Brain microvascular endothelial cell (primary cell): ENCODE results near the gene DIP2B.
"Not testable (repeated sequence)": the region's sequence is repeated elsewhere in the genome, so short reads cannot be mapped to it uniquely, and the experiment has no call there.

Experiments used
- DNase-seq: peaks from one replicate; pipeline ENCODE4 v3.0.0-alpha.2; 2020
- H3K27ac ChIP-seq: fragments of 250-450 bp; sonication (Bioruptor Pico); 2 replicates; pipeline ENCODE4 v1.5.1; 2020; ENCODE audit warnings: mild to moderate bottlenecking, moderate library complexity
- H3K27me3 ChIP-seq: fragments of 250-450 bp; sonication (Bioruptor Pico); replicated peaks from 2 replicates; pipeline ENCODE4 v1.5.1; 2020; ENCODE audit warnings: mild to moderate bottlenecking
- H3K36me3 ChIP-seq: fragments of 250-450 bp; sonication (Bioruptor Pico); replicated peaks from 2 replicates; pipeline ENCODE4 v1.5.1; 2020; ENCODE audit warnings: mild to moderate bottlenecking
- H3K4me3 ChIP-seq: 2 replicates; pipeline ENCODE4 v1.5.1; 2011; ENCODE audit warnings: low read depth, mild to moderate bottlenecking, control low read depth, low read length, moderate library complexity
- CTCF ChIP-seq: IDR thresholded peaks from 2 replicates; pipeline ENCODE4 v1.5.1; 2011; ENCODE audit warnings: low read depth, mild to moderate bottlenecking, moderate library complexity, low read length, control low read depth, inconsistent platforms; ENCODE audit errors: missing control alignments
- in situ Hi-C: cut with HindIII; loops from 2 replicates; pipeline ENCODE4 v1.10.0; 2017; ENCODE audit warnings: low sequenced_read_pairs, low pct_ligation_motif_present

The DIP2B gene

DNA sequence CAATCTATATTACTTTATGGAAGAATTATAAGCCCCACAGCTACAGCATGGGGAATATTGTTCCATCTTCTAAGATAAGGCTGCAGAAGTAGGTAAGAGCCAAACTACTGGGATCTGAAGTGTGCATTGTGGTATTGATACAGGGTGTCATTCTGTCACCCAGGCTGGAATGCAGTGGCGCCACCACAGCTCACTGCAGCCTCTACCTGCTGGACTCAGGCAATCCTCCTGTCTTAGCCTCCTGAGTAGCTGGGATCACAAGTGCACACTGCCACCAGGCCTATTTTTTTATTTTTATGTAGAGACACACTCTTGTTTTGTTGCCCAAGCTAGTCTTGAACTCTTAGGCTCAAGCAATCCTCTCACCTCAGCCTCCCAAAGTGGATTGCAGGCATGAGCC is 21.3 kb upstream of the DIP2B start:
- TF ChIP-seq CTCF = no peak
- Histone ChIP-seq H3K27me3 (no peaks in the 10 kb centered on the region), H3K4me3 (no peak overlapping the region), H3K36me3 (no peaks in the 10 kb centered on the region), H3K27ac (no peak overlapping the region)
- no peak for DNase-seq
- in situ Hi-C loops = no loop called here

- in situ Hi-C loops = no loop called here
- Histone ChIP-seq H3K36me3 (no peaks in the 10 kb centered on the region), H3K27ac (no peak overlapping the region), H3K4me3 (no peak overlapping the region), H3K27me3 (no peaks in the 10 kb centered on the region)
- no peak for TF ChIP-seq CTCF
- no peak for DNase-seq
Measured at GRCh38 chr12:50488801-50489200, 16.0 kb upstream of the DIP2B start.

DNA sequence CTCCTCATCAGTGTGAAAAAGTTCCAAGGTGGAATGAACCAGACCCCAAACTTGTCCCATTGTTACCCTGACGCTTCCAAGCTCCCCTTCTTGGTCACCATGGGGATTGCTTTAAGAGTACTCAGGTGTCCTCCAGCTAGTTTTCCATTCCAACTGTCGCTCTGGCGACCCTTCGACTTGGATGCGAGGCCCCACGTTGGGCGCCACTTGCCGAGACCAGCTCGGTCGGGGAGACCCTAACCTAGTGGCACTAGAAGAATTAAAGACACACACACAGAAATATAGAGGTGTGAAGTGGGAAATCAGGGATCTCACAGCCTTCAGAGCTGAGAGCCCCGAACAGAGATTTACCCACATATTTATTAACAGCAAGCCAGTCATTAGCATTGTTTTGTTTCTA is 6.7 kb upstream of the DIP2B start:
- not testable (repeated sequence) for DNase-seq

DNA sequence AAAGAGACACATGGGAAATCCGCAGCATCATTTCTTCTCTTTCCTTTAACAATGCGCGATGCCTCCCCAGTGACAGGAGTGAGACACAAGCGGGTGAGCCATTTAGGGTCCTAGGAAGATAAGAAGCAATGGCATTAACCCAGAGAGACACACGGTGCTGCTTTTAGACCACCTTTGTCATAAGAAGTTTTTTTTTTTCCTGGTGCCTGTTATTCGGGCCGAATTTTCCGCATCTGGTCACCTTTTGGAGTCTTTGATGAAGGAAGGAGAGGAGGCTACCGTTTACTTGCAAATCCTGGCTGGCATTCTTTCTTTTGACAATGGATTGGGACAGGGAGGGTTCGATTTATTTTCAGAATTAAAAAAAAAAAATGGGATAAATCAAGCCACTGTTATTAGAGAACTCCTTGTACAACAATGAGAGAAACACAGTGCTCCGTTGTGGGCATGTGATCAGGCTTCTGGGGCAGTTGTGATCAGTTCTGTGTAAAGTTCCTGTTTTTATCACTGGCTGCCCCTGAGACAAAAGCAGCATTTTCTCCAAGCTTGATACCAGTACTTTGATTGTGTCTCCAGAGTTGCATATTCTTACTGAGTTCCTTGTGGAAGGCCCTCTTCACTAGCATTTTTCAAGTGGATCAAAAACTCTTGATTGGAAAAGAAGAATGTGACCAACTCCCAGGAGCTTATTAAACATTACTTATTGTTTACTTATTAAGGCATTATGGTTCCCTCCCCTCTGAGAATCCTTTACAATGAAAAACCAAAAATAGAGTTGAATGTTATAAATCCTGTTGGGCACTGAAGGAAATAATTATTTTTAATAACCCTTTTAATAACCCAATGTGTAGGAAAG is 1.1 kb downstream of the DIP2B start:
- no peaks in the 10 kb centered on the region for H3K27me3 ChIP-seq
- H3K4me3 ChIP-seq = peak overlapping the region; percentile 87
- H3K36me3 ChIP-seq = no peaks in the 10 kb centered on the region
- TF ChIP-seq CTCF = no peak
- H3K27ac ChIP-seq = no peak overlapping the region
- in situ Hi-C loops = no loop called here
- peak; percentile 4 for DNase-seq

More for the DNA sequence above, 6.7 kb upstream of the DIP2B start:
- in situ Hi-C loops, H3K27me3 ChIP-seq, H3K4me3 ChIP-seq, H3K27ac ChIP-seq, H3K36me3 ChIP-seq: not testable (repeated sequence)

DNA sequence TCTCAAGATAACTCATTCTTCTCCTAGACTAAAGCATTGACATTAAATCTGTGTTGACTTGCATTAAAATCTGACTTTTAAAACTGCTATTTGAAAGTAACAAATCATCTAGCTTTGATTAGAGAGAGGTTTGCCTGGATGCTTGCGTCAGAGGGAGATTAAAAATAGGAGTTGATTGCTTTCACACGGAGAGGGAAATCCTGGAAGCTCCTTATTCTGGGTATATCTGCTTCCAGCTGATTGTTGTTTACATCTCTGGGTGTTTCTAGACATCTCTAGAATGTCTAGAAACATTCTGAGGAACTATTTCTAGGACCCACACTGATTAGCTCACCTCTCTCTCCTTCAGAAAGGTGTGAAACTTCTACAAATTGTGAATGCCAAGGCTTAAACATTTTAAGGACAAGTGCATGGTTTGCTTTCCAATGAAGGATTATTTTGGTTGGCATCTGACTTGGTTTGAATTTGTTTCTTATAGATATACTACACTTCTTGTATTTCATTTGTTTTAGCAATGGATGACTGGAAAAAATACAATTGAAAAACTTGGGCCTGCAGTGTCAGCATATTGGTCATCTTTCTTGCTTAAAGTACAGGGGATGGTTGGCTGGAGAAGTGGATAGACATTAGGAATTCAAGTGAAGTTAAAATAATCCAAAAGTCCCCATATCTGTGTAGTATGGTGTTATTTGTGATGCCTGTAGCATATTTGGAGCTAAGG is 2.1 kb downstream of the DIP2B start:
- H3K4me3 ChIP-seq = no peak overlapping the region
- no peak overlapping the region for H3K27ac ChIP-seq
- DNase-seq = no peak
- no peaks in the 10 kb centered on the region for H3K36me3 ChIP-seq
- no peaks in the 10 kb centered on the region for H3K27me3 ChIP-seq
- in situ Hi-C loops = no loop called here
- TF ChIP-seq CTCF = no peak

GRCh38 chr12:50507474-50507838 is 2.7 kb downstream of the DIP2B start:
- TF ChIP-seq CTCF = no peak
- Histone ChIP-seq H3K4me3 (no peak overlapping the region), H3K27me3 (no peaks in the 10 kb centered on the region), H3K36me3 (no peaks in the 10 kb centered on the region), H3K27ac (no peak overlapping the region)
- no peak for DNase-seq
- in situ Hi-C loops = no loop called here
